Activated T-cell treated with anti-CD3 and anti-CD28 coated beads for 48 hours (primary cell): ENCODE data around the gene DGKE.

ENCODE experiments used
- DNase-seq: peaks from one replicate; pipeline ENCODE4 v3.0.0-alpha.2; 2020; ENCODE audit warnings: low read depth

Gene DGKE

GRCh38 chr17:56815711-56816110 lies 18.2 kb upstream of the DGKE start:
- no peak for DNase-seq

- DNase-seq, result no peak
Measured at GRCh38 chr17:56817066-56817465, 16.9 kb upstream of the DGKE start.

- no peak for DNase-seq
Measured at GRCh38 chr17:56819030-56819429, 14.9 kb upstream of the DGKE start.

GRCh38 chr17:56819431-56820145 lies 14.4 kb upstream of the DGKE start:
- peak; percentile 60 for DNase-seq

DNA sequence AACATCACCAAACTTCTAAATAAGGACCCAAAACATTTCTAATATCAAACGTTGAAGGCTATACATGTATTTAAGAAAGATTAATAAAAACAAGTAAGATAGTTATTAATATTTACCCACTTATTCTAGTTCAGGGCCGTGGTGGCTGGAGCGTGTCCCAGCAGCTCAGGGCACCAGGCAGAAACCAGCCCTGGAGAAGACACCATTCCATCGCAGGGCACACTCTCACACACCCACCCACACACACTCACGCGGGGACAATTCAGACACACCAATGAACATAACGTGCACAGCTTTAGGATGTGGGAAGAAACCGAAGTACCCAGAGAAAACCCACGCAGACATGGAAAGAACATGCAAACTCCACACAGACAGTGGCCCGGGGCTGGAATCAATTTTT lies 13.7 kb upstream of the DGKE start:
- no peak for DNase-seq

GRCh38 chr17:56821847-56822534 lies 12.0 kb upstream of the DGKE start:
- no peak for DNase-seq

- no peak for DNase-seq
Measured at GRCh38 chr17:56822725-56823124, 11.2 kb upstream of the DGKE start.

DNA sequence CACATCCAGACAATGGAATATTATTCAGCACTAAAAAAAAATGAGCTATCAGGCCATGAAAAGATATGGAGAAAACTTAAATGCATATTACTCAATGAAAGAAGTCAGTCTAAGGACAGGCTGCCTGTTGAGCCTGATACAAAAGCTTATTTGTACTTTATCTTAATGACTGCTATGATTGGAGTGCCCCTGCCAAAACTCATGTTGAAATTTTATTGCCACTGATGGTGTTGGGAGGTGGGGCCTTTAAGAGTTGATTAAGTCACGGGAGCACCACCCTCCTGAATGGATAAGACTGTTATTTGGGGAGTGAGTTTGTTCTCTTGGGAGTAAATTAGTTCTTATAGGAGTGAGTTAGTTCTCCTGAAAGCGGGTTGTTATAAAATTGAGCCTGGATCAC lies 10.1 kb upstream of the DGKE start:
- DNase-seq, result no peak

DNA sequence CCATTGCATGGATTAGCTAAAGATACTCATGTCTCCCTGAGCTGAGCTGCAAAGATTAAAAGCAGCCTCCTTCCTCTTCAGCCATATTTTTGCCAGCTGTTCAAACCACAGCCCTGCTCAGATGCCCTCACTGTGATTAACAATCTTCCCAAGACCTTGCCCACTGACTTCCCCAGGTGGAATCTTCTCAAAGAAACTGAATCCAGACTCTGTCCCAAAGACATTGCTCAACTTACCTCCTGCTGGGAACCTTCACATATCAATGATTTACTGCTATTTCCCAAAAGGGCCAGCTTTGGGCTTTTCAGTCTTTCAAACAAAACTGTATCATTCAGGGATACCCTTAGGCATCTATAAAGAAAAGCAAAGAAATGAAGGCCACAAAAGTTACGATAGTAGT lies 9.4 kb upstream of the DGKE start:
- DNase-seq, result no peak

- no peak for DNase-seq
Measured at GRCh38 chr17:56826611-56827414, 7.1 kb upstream of the DGKE start.

GRCh38 chr17:56830726-56831368 lies 3.1 kb upstream of the DGKE start:
- DNase-seq, result no peak

- no peak for DNase-seq
Measured at GRCh38 chr17:56831369-56832095, 2.4 kb upstream of the DGKE start.

DNA sequence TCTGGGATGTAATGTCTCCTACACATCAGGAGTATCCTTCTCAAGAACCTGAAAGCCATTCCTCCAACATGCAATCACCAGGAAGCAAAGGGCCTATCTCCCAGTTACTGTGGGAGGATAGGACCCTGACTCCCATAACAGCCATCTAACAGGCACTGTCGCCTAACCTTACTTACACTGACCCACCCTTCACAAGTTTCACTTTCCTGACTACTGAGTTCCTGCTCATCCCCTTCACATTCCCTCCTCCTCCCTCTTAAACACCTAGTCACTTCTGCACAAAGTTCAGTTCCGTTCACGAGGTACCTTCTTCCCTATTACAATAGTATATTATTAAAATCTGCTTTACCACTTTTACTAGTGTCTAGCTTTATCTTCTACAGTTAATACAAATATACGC lies 1.5 kb upstream of the DGKE start:
- DNase-seq, result no peak

DNA sequence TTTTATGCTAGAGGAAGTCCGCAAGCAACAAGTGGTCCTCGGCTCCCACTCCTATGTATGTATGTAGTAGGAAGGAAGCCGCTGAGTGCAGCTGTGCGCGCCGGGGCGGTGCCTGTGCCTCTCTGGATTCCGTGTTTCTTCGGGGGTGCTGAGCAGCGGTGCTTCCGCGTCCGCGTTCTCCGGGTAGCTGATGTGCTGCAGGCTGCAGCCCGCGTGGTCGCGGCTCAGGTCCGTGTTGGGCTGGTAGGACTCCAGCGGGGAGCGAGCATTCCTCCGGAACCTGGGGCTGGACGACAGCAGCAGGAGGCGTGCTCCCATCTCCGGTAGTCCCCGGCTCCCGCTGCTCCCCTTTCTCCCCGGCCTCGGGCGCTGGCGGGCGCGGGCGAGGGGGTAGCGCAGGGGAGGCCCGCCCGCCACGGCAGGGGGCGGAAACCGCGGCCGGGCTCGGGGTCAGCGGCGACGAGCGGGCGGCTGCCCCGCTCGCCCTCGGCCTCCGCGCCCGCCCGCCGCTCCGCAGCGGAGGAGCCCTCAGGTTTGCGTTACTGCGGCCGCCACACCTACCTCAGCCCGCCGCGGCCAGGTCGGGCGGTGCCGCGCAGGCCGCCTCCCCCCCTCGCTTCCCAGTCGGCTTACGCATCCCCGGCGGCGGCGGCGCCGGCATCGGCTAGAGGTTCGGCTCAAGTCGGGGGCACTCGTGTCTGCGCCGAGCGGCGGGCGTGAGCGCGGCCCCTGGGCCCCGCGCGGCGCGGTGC lies 718 bp upstream of the DGKE start:
- peak; percentile 53 for DNase-seq

- DNase-seq, result peak; percentile 62
Measured at GRCh38 chr17:56834380-56835263, 671 bp downstream of the DGKE start.

- DNase-seq, result no peak
Measured at GRCh38 chr17:56835264-56835585, 1.3 kb downstream of the DGKE start.

DNA sequence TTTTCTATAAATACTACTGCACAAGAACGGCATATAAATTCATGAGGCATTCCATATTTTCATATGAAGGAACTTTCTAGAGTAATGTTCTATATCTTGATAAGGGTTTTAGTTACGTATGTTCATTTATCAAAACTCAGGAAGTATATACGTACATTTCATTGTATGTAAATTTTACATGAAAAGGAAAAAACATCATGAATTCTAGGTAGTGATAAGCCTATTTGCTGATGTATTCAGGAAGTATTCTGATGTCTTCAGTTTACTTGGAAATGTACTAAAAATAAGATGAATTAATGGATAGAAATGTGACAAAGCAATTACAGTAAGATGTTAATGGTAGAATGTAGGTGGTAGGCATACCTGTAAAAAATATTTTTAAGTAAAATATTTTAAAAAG lies 4.7 kb downstream of the DGKE start:
- no peak for DNase-seq

GRCh38 chr17:56842577-56842976 lies 8.6 kb downstream of the DGKE start:
- DNase-seq, result no peak

DNA sequence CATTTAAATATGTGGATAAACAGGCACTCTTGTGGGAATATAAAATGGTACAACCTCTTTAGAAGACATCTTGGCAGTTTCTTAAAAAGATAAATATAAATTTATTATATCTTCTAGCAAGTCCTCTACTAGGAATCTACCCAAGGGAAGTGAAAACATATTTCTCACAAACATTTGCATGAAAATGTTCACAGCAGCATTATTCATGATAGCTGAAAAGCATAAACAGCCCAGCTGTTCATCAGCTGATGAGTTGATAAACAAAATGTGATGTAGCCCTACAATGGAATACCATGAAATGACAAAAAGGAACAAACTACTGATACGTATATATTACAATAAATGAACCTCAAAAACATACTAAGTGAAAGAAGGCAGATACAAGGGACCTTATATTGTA lies 12.0 kb downstream of the DGKE start:
- DNase-seq, result no peak

GRCh38 chr17:56847106-56847505 lies 13.2 kb downstream of the DGKE start:
- no peak for DNase-seq
